UCSD-AML1 (cell line): ENCODE measurements around the gene GALNT1.

Experiments
- DNase-seq: peaks from one replicate; lab custom pipeline; 2025; ENCODE audit not compliant: unreplicated experiment; lab: John Stamatoyannopoulos, UW

The GALNT1 gene

GRCh38 chr18:35662293-35663062 is 80.9 kb downstream of the GALNT1 start:
- no peak for DNase-seq

- DNase-seq, result no peak
These were observed 90.5 kb downstream of the GALNT1 start for GRCh38 chr18:35671966-35672603.

DNA sequence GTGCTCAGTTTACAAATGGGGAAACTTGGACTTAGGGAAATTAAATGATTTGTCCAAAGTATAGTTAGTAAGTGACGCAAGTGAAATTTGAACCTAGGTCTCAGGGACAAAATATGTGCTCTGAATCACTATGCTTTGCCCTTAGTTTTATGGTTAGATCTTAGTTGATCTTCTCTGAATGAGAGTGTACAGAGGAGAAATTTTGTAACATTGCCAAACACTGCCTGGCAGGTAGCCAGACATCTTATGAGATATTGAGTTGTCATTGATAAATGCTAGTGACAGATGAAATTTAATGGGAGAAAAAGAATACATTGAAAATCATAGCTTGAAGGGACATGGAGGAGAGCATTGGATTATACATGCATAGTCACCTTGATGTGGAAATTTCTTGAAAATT is 91.4 kb downstream of the GALNT1 start:
- no peak for DNase-seq

DNA sequence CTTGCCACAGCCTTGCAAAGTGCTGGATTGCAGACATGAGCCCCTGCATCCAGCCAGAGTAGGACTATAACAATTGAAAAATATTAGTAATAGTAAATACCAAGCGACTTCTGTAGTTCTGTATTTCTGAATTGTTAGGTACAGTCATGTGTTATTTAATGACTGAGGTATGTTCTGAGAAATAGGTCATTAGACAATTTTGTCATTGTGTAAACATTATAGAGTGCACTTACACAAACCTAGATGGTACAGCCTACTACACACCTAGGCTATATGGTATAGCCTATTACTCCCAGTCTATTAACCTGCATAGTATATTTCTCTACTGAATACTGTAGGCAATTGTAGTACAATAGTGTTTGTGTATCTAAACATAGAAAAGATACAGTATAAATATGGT is 92.1 kb downstream of the GALNT1 start:
- no peak for DNase-seq

- DNase-seq, result no peak
These were observed 98.6 kb downstream of the GALNT1 start for GRCh38 chr18:35680139-35680551.

DNA sequence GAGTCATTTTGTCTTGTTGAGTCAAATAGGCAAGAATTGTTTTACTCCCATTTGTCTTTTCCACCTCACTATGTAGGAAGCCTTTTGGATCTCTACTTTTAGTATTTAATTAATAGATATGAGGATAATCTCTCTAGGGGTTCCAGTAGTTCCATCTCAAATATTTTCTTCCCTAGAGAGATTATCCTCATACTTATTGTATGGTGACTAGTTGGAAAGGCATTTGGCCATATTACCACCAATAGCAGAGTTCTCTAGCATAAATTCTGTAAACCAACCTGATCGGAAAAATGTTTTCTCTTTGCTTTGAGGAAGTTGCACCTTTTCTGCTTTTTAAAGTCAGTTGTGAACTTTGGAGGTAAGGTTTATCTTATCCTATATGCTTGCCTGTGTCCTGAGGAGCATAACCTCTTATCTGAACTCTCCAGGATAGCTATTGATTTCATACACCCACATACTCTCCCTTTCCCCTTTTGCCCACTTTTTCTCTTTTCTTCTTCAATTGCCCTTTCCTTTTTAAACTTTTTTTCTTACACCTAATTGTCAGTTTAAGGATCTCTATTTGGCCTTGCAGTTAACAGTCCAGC is 100.8 kb downstream of the GALNT1 start:
- no peak for DNase-seq

DNA sequence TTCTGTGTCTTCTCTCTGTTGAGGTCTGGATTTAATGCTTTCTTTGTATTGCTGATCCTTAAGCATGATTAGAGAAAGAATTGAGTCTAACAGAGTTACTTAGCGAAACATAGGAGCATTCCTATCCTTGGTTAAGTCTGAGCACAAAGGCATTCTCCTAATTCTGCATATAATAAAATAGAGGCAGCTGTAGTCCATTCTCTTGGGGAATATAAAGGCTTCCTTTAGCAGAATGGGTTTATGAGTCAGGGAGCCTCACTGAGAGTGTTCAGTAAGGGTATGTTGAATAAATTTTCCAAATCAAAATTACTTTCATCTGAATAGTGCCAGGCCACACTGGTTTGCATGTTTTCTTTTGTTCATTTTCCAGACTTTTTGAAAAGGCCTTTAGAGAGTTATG is 101.5 kb downstream of the GALNT1 start:
- DNase-seq, result no peak

- DNase-seq, result no peak
These were observed 107.2 kb downstream of the GALNT1 start for GRCh38 chr18:35688757-35689156.

DNA sequence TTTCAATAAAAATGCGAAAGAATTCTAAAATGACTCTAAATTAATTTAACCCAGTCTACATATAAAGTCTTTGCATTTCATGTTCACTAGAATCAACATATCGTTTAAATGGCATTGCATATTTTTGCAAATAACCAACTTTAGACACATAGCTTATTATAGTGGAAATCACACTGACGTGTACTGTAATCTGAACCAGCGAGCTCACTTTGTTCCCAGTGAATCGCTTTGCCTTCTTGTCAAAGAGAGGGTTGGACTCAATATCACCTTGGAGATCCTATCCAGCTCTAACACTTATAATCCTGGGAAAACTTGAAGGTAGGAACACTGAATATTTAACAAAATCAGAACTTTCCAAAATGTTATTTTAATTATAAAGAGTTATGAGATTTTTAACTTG is 108.2 kb downstream of the GALNT1 start:
- no peak for DNase-seq

DNA sequence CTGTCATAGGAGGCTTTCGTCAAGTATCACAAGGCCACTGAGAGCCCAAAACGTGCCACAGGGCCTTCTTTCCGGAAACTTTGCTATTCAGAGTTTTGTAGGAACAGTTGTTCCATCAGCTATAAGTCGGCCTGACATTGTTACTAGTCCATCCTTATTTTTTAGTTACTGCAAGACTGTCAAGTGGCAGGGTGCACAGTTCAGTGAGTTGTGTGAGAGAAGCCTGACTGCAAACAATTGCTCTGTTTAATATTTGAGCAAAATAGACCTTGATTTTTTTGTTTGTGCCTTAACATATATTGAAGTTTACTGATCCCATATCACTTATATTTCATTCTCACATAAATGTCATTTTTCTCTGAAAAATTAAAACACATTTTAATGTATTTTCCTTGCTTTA is 110.1 kb downstream of the GALNT1 start:
- DNase-seq, result no peak

DNA sequence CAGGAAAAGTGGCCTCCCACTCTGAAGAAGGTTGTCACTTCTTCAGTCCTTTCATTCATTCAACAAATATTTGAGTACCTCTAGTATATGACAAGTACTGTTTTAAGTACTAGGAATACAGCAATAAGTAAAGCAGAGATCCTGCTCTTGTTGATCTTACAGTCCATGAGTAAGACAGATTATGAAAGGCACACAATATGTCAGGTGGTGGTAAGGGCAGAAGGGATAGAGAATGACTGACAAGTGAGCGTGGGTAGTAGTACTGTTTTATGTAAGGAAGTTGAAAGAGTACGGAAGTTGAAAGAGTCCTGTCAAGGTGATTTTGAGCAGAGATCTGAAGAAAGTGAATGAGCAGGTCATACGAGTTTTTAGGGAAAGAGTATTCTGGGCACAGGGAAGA is 111.3 kb downstream of the GALNT1 start:
- DNase-seq, result no peak

DNA sequence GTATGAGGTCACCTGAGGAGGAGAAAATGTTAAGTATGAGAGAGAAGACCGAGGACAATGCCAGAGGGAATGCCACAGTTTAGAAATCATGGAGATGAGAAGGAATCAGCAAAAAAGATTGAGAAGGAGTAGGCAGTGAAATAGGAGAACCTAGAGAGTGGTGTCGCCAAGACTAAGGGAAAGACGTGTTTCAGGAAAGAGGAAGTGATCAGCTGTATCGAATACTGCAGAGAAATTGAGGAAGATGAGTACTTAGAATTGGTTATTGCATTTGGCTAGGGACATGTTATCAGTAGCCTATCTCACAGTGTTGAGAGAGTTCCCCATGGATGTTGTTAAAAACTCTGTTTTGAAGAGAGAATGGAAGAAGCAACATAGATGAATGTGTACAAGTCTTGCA is 112.3 kb downstream of the GALNT1 start:
- no peak for DNase-seq

DNA sequence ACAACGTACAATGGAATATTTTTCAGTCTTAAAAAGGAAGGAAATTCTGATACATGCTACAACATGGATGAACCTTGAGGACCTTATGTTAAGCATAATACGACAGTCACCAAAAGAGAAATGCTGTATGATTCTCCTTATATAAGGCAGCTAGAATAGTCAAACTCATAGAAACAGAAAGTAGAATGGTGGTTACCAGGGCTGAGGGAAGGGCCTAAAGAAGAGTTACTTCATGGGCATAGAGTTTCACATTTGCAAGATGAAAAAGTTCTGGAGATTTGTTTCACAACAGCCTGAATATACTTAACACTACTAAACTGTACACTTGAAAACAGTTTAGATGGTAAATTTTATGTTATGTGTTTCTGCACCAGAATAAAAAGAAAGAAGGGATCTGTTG is 113.3 kb downstream of the GALNT1 start:
- no peak for DNase-seq

DNA sequence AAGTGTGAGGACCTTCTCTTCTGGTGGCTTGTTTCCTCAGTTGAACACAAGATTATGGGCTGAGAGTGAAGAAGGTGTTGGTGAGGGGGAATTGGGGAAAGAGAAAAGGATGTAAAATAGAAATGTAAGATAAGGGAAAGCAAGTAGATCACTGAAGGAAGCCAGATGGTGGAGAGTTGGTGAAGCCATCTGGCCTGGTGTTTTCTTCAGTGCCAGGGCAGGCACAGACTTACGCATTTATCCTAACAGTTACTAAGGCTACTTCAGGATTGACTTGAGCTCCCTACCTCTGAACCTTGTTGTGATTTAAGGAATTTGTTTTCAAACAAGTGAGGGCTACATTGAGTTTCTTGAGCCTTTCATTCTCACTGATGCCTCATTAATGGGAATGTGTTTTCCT is 113.8 kb downstream of the GALNT1 start:
- DNase-seq, result no peak

GRCh38 chr18:35695803-35696202 is 114.3 kb downstream of the GALNT1 start:
- no peak for DNase-seq

DNA sequence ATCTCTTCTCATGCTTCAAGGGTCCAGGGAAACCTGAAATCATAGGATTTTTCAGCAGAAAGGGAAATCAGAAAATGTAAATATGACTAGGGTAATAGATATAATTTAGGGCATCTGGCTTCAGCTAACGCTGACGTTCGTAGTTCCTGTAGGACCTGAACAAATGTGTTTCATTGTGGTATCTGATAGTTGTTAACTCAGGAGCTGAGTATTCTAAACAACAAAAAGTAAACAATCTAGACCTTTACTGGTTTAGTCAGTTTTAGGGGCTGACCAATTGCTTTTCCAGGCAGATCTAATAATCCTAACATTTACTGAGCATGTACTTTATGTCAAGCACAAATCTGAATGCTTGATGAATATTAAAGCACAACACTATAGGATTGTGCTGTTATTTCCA is 114.8 kb downstream of the GALNT1 start:
- no peak for DNase-seq

- DNase-seq, result no peak
These were observed 116.3 kb downstream of the GALNT1 start for GRCh38 chr18:35697869-35698268.

GRCh38 chr18:35703043-35703688 is 121.6 kb downstream of the GALNT1 start:
- DNase-seq, result no peak

- no peak for DNase-seq
These were observed 124.4 kb downstream of the GALNT1 start for GRCh38 chr18:35705988-35706387.

- DNase-seq, result no peak
These were observed 125.7 kb downstream of the GALNT1 start for GRCh38 chr18:35707247-35707646.

- no peak for DNase-seq
These were observed 126.1 kb downstream of the GALNT1 start for GRCh38 chr18:35707674-35708073.

GRCh38 chr18:35710581-35710980 is 129.0 kb downstream of the GALNT1 start:
- no peak for DNase-seq
